Eye (tissue), 1 donor: ENCODE measurements around the gene MEF2C.
A peak's percentile ranks its signal among the peaks of the same experiment; 100 is the strongest.
"Not testable (repeated sequence)": the region's sequence is repeated elsewhere in the genome, so short reads cannot be mapped to it uniquely, and the experiment has no call there.

ENCODE experiments used
- DNase-seq: peaks from one replicate; pipeline ENCODE4 v3.0.0-alpha.2; 2015

Gene MEF2C

GRCh38 chr5:88860501-88860900 lies 22.5 kb downstream of the MEF2C start:
- DNase-seq: no peak

DNA sequence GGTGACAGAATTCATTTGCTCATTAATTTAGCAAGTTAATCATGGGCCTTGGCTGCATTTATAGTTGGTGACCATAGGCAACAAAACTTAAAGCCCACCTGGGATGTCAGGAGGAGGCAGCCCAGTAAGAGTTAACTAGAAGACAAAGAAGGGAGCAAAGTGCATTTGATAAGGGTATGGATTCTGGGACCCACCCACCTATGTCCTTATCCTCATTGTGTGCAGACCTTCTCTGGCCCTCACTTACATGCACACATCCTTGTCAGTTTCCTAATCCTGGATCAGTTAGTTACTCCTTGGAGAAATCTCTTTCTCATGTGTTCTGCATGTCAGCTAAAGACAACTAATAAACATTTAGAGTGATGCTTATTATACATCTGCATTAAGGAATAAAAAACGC lies 24.6 kb downstream of the MEF2C start:
- DNase-seq: no peak

DNA sequence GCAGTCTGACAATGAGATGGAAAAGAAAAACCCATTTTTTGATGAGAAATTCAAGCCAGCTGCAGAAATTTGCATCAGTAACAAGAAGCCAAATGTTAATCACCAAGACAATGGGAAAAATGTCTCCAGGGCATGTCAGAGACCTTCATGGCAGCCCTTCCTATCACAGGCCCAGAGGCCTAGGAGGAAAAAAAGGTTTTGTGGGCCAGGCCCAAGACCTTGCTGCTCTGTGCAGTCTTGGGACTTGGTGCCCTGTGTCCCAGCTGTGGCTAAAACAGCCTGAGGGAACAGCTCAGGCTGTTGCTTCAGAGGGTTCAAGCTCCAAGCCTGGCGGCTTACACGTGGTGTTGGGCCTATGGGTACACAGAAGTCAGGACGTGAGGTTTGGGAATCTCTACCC lies 26.6 kb downstream of the MEF2C start:
- DNase-seq: not testable (repeated sequence)

GRCh38 chr5:88854769-88855168 lies 28.2 kb downstream of the MEF2C start:
- DNase-seq: no peak

- DNase-seq: no peak
Measured at GRCh38 chr5:88847420-88847819, 35.6 kb downstream of the MEF2C start.

DNA sequence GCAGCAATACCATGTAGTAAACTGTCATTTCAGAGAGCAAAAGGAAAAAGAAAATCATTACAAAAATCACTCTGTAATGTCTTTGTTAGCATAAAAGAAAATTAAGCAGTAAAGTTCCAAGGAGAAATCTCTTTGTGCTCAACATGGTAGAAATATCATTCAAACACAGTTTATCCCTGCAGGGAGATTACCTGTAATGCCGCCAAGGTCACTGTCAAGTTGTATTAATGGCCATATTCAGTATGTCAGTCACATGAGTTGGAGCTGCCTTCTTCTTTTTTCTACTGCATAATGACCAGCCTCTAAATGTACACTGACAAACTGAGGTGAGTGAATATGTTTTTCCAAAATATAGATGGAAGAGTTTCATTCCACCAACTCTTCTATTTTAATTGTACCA lies 36.5 kb downstream of the MEF2C start:
- no peak for DNase-seq

DNA sequence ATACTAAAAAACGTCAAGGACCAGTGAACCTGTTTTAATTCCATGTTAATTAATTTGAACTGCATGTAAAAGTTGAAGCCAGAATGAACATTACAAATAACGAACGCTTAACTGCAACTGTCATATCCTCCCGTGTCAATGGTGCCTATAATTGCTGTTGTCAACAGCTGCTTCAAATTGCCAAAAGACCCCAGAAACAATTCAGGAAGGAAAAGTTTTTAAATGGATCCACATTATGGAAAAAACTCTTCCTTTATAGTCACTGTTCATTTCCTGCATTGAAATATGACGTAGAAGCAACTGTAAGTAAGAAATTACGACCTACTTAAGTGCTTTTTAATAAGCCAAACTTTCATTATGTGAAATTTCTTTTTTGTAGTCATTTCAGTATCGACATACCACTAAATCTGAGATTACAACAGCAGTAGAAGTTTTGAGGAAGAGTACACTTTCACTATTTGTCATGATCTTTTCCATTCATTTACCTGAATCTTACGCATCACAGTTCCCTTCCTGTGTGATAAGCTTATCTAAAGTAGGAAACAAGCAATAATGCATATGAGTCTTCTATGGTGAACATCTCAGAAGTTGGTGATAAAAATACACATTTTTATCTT lies 37.8 kb downstream of the MEF2C start:
- peak; percentile 30 for DNase-seq

DNA sequence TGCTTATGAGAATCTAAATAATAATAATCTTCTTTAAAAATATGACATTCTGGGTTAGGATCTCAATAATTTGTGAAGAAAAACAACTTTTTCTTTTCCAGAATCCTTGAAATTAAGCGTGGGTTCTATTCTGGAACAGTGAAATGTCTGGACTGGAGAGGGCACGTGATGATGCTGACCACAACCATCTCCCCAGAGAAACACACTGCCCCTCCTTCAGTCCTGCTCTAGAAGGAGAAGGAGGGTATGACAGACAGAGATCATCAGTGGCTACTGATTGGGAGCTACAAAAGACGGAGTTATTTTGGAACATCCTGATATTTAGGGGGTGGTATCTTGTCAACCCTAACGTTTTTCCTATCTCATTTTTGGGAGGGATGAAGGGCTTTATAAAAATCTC lies 40.2 kb downstream of the MEF2C start:
- no peak for DNase-seq

- no peak for DNase-seq
Measured at GRCh38 chr5:88841212-88841611, 41.8 kb downstream of the MEF2C start.

GRCh38 chr5:88840495-88840894 lies 42.5 kb downstream of the MEF2C start:
- DNase-seq: no peak

DNA sequence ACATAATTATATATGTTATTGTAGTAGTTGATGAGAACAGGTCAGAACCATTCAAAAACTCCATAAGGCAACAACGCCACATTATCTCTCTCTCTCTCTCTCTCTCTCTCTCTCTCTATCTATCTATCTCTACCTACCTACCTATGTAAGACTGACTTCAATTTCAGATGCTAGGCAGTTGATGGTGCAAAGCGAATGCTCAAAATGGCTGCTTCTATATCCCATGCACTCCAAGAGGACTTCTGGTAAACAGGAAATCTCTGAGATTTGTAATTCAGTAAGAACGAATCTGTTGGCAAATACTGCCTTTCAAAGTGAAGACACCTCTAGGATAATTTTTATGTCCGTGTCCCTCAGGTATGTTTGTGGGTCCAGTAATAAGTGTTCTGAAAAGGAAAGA lies 43.7 kb downstream of the MEF2C start:
- DNase-seq: no peak

GRCh38 chr5:88838500-88838899 lies 44.5 kb downstream of the MEF2C start:
- DNase-seq: no peak

GRCh38 chr5:88837817-88838216 lies 45.2 kb downstream of the MEF2C start:
- no peak for DNase-seq

DNA sequence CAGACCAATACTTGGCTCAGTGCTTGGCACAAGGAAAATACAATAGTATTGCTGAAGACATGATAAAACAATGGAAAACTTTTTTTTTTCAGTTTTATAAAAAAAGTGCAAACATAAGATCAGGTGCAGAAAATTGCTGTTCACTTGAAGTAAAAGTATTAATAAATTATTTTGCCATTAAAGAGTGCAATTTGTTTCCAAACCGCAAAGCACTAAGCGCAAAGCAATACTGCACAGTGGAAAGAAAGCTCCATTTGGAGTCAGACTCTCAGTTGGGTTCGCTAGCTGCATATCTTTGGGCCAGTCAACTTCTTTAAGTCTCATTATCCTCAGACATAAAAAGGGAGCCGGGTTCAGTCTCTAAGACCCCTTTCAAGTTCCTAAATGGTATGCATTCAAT lies 45.8 kb downstream of the MEF2C start:
- no peak for DNase-seq

GRCh38 chr5:88836195-88836838 lies 46.7 kb downstream of the MEF2C start:
- DNase-seq: no peak

- no peak for DNase-seq
Measured at GRCh38 chr5:88834499-88834898, 48.5 kb downstream of the MEF2C start.

DNA sequence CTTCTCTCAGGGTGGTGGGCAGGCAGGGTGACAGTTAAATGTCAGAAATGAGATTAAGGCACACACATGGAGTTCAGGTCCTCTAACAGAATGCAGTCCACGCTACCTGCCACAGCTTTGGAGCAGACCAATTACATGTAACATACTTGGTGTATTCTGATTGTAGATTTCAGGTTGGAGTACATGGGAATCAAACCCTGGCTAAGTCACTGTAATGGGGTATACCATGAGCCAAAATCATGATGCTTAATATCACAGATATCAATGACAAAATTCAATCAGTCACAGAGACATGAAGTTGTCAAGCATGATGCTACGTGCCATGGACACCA lies 48.9 kb downstream of the MEF2C start:
- DNase-seq: no peak

DNA sequence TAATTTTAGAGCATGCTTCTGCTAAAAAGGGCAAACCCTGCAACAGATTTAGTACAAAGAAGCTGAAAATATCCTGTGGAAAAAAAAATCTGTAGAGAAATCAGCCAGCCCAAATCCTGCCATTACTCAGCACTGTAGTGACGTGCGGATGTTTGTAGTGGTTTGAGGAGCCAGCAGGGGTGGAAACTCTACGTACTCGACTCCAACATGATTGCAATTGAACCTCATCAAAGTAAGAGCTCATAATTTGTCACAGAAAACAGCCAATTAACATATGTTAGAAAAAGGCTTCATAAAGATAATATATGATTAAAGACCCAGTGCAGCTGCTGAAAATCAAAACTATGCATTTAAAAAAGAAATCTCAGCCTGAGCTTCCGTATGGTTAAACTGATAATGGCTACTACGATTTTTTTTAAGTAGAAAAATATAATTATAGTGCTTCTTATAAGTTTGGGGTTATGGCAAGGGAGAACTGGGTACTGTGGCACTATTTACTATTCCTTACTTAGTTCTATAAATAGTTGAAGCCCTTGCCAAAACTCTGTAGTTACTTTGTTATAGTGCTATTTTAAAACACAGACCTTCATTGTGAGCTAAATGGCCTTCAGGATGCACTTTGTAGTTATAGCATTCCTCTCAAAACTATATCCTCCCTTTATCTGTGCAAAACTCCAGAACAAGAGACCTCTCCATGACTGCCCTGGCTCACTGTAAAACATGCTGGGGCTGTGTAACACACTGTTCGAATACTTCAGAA lies 49.4 kb downstream of the MEF2C start:
- peak; percentile 29 for DNase-seq

GRCh38 chr5:88831816-88832215 lies 51.2 kb downstream of the MEF2C start:
- peak; percentile 51 for DNase-seq

DNA sequence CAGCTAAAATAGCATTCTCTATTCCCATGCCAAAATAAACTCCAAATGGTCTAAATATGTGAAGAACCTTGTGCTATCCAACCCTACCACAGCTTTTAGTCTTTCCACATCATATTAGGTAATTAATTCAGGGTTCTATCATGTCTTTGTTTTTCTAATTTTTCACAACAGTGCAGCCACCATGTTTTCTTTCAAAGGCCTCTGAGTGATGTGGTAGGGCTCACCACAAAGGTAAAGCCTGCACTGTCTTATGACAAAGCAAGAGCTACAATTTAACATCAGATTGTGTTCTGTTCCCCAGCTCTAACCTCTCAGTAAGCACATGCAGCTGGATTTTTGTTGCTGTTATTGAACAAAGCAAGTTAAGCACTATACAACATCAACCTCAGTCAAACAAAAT lies 52.4 kb downstream of the MEF2C start:
- no peak for DNase-seq

- DNase-seq: no peak
Measured at GRCh38 chr5:88829775-88830174, 53.2 kb downstream of the MEF2C start.

- DNase-seq: no peak
Measured at GRCh38 chr5:88829054-88829453, 53.9 kb downstream of the MEF2C start.

DNA sequence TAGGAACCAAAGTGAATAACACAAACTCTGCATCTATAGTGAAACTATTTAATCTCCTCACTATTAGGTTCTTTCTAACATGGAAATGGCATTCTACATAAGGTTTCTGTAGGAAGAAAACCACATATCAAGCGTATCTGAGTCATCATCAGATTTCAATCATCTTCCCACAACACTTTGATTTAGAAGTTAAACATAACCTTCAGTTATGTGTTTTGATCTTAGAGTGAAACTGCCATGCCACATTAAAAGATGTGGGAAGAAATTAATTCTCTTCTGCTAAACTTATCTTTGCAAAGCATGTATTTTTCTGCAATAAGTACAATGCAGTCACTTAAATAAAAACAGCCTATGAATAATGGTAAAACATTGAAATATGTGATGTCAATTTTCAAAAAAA lies 55.0 kb downstream of the MEF2C start:
- DNase-seq: no peak
